Measurements from ENCODE around the gene SUMO2.
"Not testable (repeated sequence)": the region's sequence is repeated elsewhere in the genome, so short reads cannot be mapped to it uniquely, and the experiment has no call there.

Gene SUMO2

GRCh38 chr17:75181608-75182318, 996 bp downstream of the SUMO2 start:
- DNase-seq = no peak

DNA sequence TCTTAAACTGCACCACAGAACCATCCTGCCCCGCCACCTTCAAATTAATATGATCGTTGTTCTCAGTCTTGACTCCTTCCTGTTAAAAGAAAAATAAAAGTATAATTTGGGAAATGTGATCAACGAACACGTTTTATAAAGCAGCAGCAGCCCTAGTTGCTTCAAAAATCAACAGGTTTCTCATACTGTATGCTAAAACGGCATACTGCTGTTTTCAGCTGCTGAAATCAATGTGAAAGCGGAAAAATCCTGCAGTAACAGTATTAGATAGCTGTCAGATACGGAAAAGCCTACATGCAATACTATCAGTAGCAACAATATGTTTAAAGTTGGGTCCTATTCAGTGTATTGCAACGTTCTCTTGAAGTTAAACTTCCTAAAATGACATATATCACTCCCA, 1.6 kb downstream of the SUMO2 start:
- DNase-seq = no peak

- DNase-seq = no peak
Measured at GRCh38 chr17:75178453-75178852, 4.3 kb downstream of the SUMO2 start.

DNA sequence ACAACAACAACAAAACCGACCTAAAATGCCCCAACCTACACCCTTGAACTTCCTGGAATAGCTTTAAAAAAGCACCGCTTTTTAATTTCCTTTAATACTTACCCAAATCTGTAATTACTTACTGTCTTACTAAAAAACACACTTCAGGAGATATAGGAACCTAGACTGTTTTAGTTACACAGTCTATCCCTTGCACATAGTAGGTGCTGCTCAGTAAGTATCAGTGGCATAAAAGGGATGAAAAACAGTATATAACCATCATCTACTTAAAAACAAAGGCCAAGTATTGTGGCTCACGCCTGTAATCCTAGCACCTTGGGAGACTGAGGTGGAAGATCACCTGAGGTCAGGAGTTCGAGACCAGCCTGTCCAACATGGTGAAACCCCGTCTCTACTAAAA, 6.1 kb downstream of the SUMO2 start:
- DNase-seq = no peak

- DNase-seq = no peak
Measured at GRCh38 chr17:75174996-75175395, 7.8 kb downstream of the SUMO2 start.

DNA sequence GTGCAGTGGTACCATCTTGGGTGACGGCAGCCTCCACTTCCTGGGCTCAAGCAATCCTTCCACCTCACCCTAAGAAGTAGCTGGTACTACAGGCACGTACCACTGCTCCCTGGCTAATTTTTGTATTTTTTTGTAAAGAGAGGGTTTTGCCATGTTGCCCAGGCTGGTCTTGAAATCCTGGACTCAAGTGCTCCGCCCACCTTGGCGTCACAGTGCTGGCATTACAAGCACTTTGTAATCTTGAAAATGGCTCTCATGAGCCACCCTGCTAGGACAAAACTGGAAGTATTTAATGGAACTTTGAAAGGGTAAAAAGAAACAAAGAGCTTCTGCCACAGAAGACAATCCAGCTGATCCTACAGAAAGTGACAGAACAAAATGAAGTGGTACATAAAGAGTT, 9.2 kb downstream of the SUMO2 start:
- DNase-seq = no peak

DNA sequence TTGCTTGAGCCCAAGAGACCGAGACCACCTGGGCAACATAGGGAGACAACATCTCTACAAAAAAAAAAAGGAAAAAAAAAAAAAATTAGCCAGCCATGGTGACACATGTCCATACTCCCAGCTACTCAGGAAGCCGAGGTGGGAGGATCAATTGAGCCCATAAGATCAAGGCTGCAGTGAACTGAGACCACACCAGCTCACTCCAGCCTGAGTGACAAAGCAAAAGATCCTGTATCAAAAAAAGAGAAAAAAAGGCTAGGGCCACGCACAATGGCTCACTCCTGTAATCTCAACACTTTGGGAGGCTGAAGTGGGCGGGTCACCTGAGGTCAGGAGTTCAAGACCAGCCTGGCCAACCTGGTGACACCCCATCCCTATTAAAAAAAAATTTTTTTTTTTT, 13.8 kb downstream of the SUMO2 start:
- no peak for DNase-seq

- DNase-seq = not testable (repeated sequence)
Measured at GRCh38 chr17:75164606-75165005, 18.2 kb downstream of the SUMO2 start.

DNA sequence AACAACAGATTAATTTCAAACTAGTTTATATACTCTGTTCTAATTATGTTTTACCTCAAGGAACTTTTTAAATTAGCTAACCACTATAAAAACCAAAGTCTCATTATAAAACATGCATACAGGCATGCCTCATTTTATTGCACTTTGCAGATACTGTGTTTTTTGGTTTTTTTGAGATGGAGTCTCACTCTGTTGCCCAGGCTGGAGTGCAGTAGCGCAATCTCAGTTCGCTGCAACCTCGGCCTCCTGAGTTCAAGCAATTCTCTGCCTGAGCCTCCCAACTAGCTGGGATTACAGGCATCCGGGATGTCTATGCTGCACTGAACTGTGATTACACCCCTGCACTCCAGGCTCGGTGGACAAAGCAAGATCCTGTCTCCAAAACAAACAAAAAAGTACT, 19.7 kb downstream of the SUMO2 start:
- no peak for DNase-seq

- DNase-seq = no peak
Measured at GRCh38 chr17:75160211-75160610, 22.5 kb downstream of the SUMO2 start.

GRCh38 chr17:75159196-75160031, 23.3 kb downstream of the SUMO2 start:
- DNase-seq = no peak

DNA sequence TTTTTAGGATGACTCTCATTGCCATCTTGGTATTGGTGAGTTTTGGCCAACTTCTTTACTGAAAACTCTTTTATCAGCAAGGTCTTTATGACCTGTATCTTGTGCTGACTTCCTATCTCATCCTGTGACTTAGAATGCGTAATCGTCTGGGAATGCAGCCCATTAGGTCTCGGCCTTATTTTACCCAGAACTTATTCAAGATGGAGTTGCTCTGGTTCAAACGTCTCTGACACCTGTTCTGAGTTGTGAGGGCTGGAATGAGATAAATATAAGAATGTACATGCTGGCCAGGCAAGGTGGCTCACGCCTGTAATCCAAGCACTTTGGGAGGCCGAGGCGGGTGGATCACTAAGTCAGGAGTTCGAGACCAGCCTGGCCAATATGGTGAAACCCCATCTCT, 24.3 kb downstream of the SUMO2 start:
- not testable (repeated sequence) for DNase-seq

DNA sequence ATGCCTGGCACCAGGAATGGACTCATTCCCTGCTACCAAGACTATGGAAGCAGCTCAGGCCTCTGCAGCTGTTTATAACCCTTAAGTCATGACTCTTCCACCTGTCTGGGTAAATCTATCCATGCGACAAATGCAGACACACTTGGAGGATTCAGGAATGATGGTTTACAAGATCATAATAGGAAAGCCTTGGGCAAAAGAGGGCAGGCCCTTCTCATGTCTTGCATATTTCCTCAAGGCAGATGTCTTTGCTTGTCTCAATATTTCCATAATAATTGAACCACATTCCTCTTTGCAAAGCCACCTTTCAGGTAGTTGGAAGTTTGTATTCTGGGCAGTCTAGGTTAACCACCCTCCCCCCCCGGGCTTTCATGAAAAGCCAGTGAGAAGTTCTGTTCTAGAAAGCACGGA, 27.6 kb downstream of the SUMO2 start:
- no peak for DNase-seq

GRCh38 chr17:75154195-75155106, 28.3 kb downstream of the SUMO2 start, which contains the start of gene JPT1:
JPT1 (minus strand) TSS chr17:75154512; CDS start chr17:75154397, 115 bp downstream.
- peak; percentile 95 for DNase-seq

DNA sequence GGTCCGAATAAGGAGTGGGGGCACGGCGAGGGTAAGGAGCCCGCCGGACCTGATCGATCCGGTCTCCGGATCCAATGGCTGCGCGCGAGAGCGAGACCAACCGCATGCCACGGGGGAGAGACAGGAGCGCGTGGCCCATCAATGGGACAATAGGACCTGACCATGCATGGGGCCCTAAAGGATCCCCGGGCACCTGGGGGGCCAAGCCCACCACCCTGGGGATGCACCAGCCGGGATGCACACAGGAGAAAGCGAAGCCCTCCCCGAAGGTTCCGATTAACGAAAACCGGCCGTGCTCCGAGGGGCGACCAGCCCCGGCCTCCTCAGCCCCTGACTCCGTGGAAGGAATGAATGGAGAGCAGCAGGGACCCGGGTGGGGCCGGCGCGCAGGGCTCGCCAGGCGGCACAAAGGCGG, 29.0 kb downstream of the SUMO2 start:
- DNase-seq = no peak

GRCh38 chr17:75152922-75153779, 29.6 kb downstream of the SUMO2 start:
- peak; percentile 45 for DNase-seq

DNA sequence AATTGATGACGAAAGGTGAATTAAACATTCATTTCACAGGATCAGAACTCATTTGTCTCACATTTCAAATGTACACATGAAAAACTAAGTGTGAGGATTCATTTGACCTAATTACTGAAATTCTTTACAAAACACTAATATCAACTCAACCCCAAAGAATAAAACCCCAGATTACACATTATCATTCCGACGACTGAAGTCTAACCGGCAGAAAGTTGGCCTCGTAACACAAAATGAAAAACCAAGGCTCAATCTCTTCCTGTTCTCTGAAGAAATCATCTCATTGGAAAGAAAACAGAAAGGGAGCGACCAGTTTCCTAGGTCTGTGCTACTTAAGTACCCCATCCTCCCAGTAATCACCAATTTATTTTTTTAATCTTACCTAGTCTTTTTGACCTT, 30.2 kb downstream of the SUMO2 start:
- DNase-seq = no peak

GRCh38 chr17:75151930-75152329, 30.8 kb downstream of the SUMO2 start:
- no peak for DNase-seq

DNA sequence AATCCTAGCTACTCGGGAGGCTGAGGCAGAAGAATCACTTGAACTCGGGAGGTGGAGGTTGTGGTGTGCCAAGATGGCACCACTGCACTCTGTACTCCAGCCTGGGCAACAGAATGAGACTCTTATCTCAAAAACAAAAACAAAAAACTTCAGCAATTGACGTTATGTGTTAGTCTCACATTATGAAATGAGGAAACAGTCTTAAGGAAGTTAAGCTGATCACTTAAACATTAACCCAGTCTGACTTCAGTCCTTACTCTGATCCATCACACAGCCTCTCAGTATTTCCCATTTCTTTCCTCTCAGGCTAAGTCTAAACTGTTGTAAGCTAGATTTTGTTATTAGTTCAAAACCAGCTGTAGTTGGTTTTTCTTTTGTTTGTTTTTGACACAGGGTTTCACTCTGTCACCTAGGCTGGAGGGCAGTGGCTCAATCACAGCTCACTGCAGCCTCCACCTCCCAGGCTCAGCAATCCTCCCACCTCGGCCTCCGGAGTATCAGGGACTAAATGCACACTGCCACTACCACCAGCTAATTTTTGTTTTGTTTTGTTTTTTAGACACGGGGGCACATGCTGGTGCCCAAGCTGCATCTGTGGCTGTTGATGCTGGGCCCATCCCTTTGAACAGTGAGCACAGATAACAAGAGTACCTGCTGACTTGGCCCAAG, 34.7 kb downstream of the SUMO2 start:
- DNase-seq = no peak

GRCh38 chr17:75146592-75146991, 36.2 kb downstream of the SUMO2 start:
- DNase-seq = no peak

GRCh38 chr17:75144816-75145512, 37.8 kb downstream of the SUMO2 start:
- no peak for DNase-seq

All from NCI-H1694 treated with DMSO at 0.1 percent for 48 hours (cell line).